Stomach smooth muscle (tissue), 2 donors: ENCODE measurements around the gene FAM216B.

ENCODE experiments used
- H3K27ac ChIP-seq: one replicate; pipeline ENCODE4 v1.7.0; 2013; ENCODE audit warnings: mild to moderate bottlenecking, low read length, inconsistent platforms
- H3K27me3 ChIP-seq, 2 donors: one replicate each; pipeline ENCODE4 v1.7.0; 2013; ENCODE audit warnings: low read length in 2 of 2; ENCODE audit not compliant: insufficient read depth in 2 of 2, control insufficient read depth in 1 of 2
- H3K36me3 ChIP-seq, 2 donors: one replicate each; pipeline ENCODE4 v1.7.0; 2013; ENCODE audit warnings: low read length in 2 of 2; ENCODE audit not compliant: control insufficient read depth in 2 of 2, insufficient read depth in 2 of 2
- H3K4me1 ChIP-seq: one replicate; pipeline ENCODE4 v1.7.0; 2013; ENCODE audit warnings: low read length; ENCODE audit not compliant: control insufficient read depth, insufficient read depth
- H3K4me3 ChIP-seq, 2 donors: one replicate each; pipeline ENCODE4 v1.7.0; 2013; ENCODE audit warnings: low read length in 2 of 2
- H3K9ac ChIP-seq, 2 donors: one replicate each; pipeline ENCODE4 v1.7.0; 2013; ENCODE audit warnings: low read length in 2 of 2, mild to moderate bottlenecking in 1 of 2
- H3K9me3 ChIP-seq, 2 donors: one replicate each; pipeline ENCODE4 v1.7.0; 2013; ENCODE audit warnings: low read length in 2 of 2; ENCODE audit not compliant: control insufficient read depth in 2 of 2
- donor health status: healthy.
- donor health status: Pancreatic carcinoma.

Gene FAM216B

GRCh38 chr13:42781352-42781751 lies at the start of gene FAM216B:
TSS of gene FAM216B (plus strand) at chr13:42781584. CDS start at chr13:42784068, 2,484 bp downstream.
- Histone ChIP-seq H3K4me3 (no peak within 1 kb of the TSS), H3K27me3 (no peaks in the 10 kb centered on the region), H3K27ac (no peak within 1 kb of the TSS), H3K9me3 (peaks cover 0 to 3% of the 10 kb centered on the region in 2 donors), H3K4me1 (no peaks in the 10 kb centered on the region), H3K36me3 (no peaks in the 10 kb centered on the region), H3K9ac (no peak within 1 kb of the TSS)

GRCh38 chr13:42732073-42732472 lies 49.3 kb upstream of the FAM216B start:
- Histone ChIP-seq H3K27ac (no peak overlapping the region), H3K4me1 (no peaks in the 10 kb centered on the region), H3K27me3 (no peaks in the 10 kb centered on the region), H3K36me3 (no peaks in the 10 kb centered on the region), H3K9ac (no peak overlapping the region), H3K4me3 (no peak overlapping the region), H3K9me3 (no peaks in the 10 kb centered on the region)

DNA sequence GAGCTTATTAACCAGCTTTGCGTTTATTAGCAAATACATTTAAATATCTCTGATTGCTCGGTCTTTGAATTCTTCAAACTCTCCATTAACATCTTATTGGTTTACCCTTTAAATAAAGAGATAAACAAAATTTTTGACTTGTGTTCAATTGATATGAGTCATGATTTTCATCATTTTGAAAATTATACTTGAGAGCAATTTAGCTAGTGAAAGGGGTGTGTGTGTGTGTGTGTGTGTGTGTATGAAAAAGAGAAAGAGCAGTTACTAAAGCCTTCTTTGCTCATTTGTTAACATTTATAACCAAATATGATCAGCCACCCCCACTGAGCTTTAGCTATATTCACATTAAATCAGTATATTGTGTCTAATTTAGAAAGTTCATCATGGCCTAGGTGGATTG lies 48.3 kb upstream of the FAM216B start:
- Histone ChIP-seq H3K27me3 (no peaks in the 10 kb centered on the region), H3K27ac (no peak overlapping the region), H3K4me3 (no peak overlapping the region), H3K9me3 (no peaks in the 10 kb centered on the region), H3K4me1 (no peaks in the 10 kb centered on the region), H3K9ac (no peak overlapping the region), H3K36me3 (no peaks in the 10 kb centered on the region)

- no peaks in the 10 kb centered on the region for H3K27me3 ChIP-seq
- H3K27ac ChIP-seq: no peak overlapping the region
- no peak overlapping the region for H3K4me3 ChIP-seq
- H3K4me1 ChIP-seq: no peaks in the 10 kb centered on the region
- H3K9ac ChIP-seq: no peak overlapping the region
- H3K9me3 ChIP-seq: no peaks in the 10 kb centered on the region
- no peaks in the 10 kb centered on the region for H3K36me3 ChIP-seq
Measured at GRCh38 chr13:42735010-42735409, 46.4 kb upstream of the FAM216B start.

GRCh38 chr13:42740753-42741152 lies 40.6 kb upstream of the FAM216B start:
- Histone ChIP-seq H3K9me3 (no peaks in the 10 kb centered on the region), H3K36me3 (no peaks in the 10 kb centered on the region), H3K4me1 (no peaks in the 10 kb centered on the region), H3K27ac (no peak overlapping the region), H3K27me3 (no peaks in the 10 kb centered on the region), H3K4me3 (no peak overlapping the region), H3K9ac (no peak overlapping the region)

- no peaks in the 10 kb centered on the region for H3K36me3 ChIP-seq
- H3K4me1 ChIP-seq: no peaks in the 10 kb centered on the region
- no peaks in the 10 kb centered on the region for H3K27me3 ChIP-seq
- H3K9me3 ChIP-seq: no peaks in the 10 kb centered on the region
- H3K4me3 ChIP-seq: no peak overlapping the region
- H3K9ac ChIP-seq: no peak overlapping the region
- H3K27ac ChIP-seq: no peak overlapping the region
Measured at GRCh38 chr13:42741914-42742313, 39.5 kb upstream of the FAM216B start.

GRCh38 chr13:42745655-42746054 lies 35.7 kb upstream of the FAM216B start:
- Histone ChIP-seq H3K4me3 (no peak overlapping the region), H3K36me3 (no peaks in the 10 kb centered on the region), H3K4me1 (no peaks in the 10 kb centered on the region), H3K9me3 (no peaks in the 10 kb centered on the region), H3K27me3 (no peaks in the 10 kb centered on the region), H3K9ac (no peak overlapping the region), H3K27ac (no peak overlapping the region)

GRCh38 chr13:42746866-42747265 lies 34.5 kb upstream of the FAM216B start:
- Histone ChIP-seq H3K4me1 (no peaks in the 10 kb centered on the region), H3K36me3 (no peaks in the 10 kb centered on the region), H3K27me3 (no peaks in the 10 kb centered on the region), H3K9ac (no peak overlapping the region), H3K4me3 (no peak overlapping the region), H3K27ac (no peak overlapping the region), H3K9me3 (no peaks in the 10 kb centered on the region)

DNA sequence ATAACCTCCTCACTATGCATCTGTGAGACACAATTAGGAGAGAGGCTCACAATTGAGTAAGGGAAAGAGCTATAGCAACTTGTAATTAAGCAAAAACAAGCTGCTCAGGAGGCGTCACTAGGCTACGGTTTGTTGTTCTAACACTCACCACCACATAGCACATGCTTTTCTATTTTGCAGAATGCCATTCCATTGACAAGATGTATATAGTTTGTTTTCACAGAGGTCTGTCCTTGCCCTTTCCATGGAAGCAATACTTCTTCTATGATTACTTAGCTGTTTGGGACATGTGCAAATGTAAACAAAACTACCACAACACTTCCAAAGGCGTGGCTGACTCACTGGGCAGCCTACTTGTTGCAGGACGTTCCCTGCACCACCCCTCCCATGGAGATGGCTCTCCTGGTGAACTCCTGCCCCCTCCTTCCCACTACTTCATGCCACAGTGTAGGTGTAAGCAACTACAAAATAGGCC lies 33.9 kb upstream of the FAM216B start:
- Histone ChIP-seq H3K27me3 (no peaks in the 10 kb centered on the region), H3K9ac (no peak overlapping the region), H3K36me3 (no peaks in the 10 kb centered on the region), H3K27ac (no peak overlapping the region), H3K4me3 (no peak overlapping the region), H3K9me3 (no peaks in the 10 kb centered on the region), H3K4me1 (no peaks in the 10 kb centered on the region)

- Histone ChIP-seq H3K4me1 (no peaks in the 10 kb centered on the region), H3K9ac (no peak overlapping the region), H3K4me3 (no peak overlapping the region), H3K36me3 (no peaks in the 10 kb centered on the region), H3K27me3 (no peaks in the 10 kb centered on the region), H3K27ac (no peak overlapping the region), H3K9me3 (no peaks in the 10 kb centered on the region)
Measured at GRCh38 chr13:42750794-42751193, 30.6 kb upstream of the FAM216B start.

- no peaks in the 10 kb centered on the region for H3K36me3 ChIP-seq
Measured at GRCh38 chr13:42751693-42752092, 29.7 kb upstream of the FAM216B start.

More at GRCh38 chr13:42751693-42752092, 29.7 kb upstream of the FAM216B start:
- H3K27ac ChIP-seq: no peak overlapping the region
- H3K27me3 ChIP-seq: no peaks in the 10 kb centered on the region
- no peaks in the 10 kb centered on the region for H3K4me1 ChIP-seq
- no peak overlapping the region for H3K9ac ChIP-seq
- H3K4me3 ChIP-seq: no peak overlapping the region
- no peaks in the 10 kb centered on the region for H3K9me3 ChIP-seq
